A549 (cell line): ENCODE data around the gene NDUFAF2. TPM values are rescaled to one million over a fixed set of nuclear protein-coding genes. Genes with fewer than 3 reads are reported as not detected.

Experiments used
- ATAC-seq, 2 experiments: fragments of 200-7000 bp in 1 of 2; fragments of >200 bp in 1 of 2; cut with Nextera tagmentation in 1 of 2; cut with Tn5 transposase in 1 of 2; 3 replicates each; pipeline versions ENCODE4 v1.8.0 to v1.9.1; 2018 to 2020; ENCODE audit warnings: mild to moderate bottlenecking in 1 of 2, moderate library complexity in 1 of 2
- CTCF ChIA-PET: fragments of 300-600 bp; sonication (Branson Sonifier 250); formaldehyde crosslinking; extraction: SDS; loops from one replicate; lab custom pipeline; 2021; ENCODE audit warnings: antibody characterized with exemption, inconsistent platforms; lab: Yijun Ruan, JAX
- POLR2A ChIA-PET: fragments of 350-600 bp; formaldehyde crosslinking; extraction: SDS; loops from one replicate; lab custom pipeline; 2021; ENCODE audit warnings: antibody characterized with exemption, inconsistent platforms; lab: Yijun Ruan, JAX
- DNase-seq, 2 experiments: peaks; one replicate each; pipeline versions ENCODE4 v3.0.0 to v3.0.0-alpha.2; 2011 to 2016; ENCODE audit warnings: low read depth in 1 of 2, low spot score in 1 of 2
- FAIRE-seq: peaks from 2 replicates; lab custom pipeline; 2011; peaks lifted over from hg19 to GRCh38; lab: Jason Lieb, UNC
- H3K27ac ChIP-seq, 2 experiments: fragments of >200 bp; sonication (Bioruptor Twin); formaldehyde crosslinking; 3 replicates each; pipeline ENCODE4 v1.5.1; 2016 to 2017
- H3K4me1 ChIP-seq: fragments of >200 bp; sonication (Bioruptor Twin); formaldehyde crosslinking; 3 replicates; pipeline ENCODE4 v1.6.1; 2016
- H3K4me2 ChIP-seq: fragments of >200 bp; sonication (Bioruptor Twin); formaldehyde crosslinking; 3 replicates; pipeline ENCODE4 v1.6.1; 2016
- H3K4me3 ChIP-seq: fragments of >200 bp; sonication (Bioruptor Twin); formaldehyde crosslinking; 3 replicates; pipeline ENCODE4 v1.5.1; 2016
- H3K9me3 ChIP-seq: fragments of >200 bp; sonication (Bioruptor Twin); formaldehyde crosslinking; 3 replicates; pipeline ENCODE4 v1.6.1; 2016
- BCL3 ChIP-seq: fragments of >200 bp; sonication (Bioruptor Twin); formaldehyde crosslinking; IDR thresholded peaks from 3 replicates; pipeline ENCODE4 v1.6.1; 2016
- CHD2 ChIP-seq: fragments of 150-350 bp; IDR thresholded peaks from 2 replicates; pipeline ENCODE4 v1.6.1; 2014; ENCODE audit warnings: low read length; ENCODE audit not compliant: partially characterized antibody
- CHD4 ChIP-seq: fragments of 200-600 bp; sonication (generic); IDR thresholded peaks from 2 replicates; pipeline ENCODE4 v1.6.1; 2016; ENCODE audit warnings: antibody characterized with exemption, mild to moderate bottlenecking, borderline replicate concordance
- E2F6 ChIP-seq: IDR thresholded peaks from 2 replicates; pipeline ENCODE4 v1.6.1; 2012; ENCODE audit warnings: low read depth, borderline replicate concordance
- FOSL2 ChIP-seq, 2 experiments: fragments of 450-650 bp in 1 of 2; fragments of >200 bp in 1 of 2; sonication (Bioruptor Twin) in 1 of 2; formaldehyde crosslinking; IDR thresholded peaks; 2 replicates each; pipeline versions ENCODE4 v1.5.0 to v1.6.1; 2016 to 2020; ENCODE audit warnings: mild to moderate bottlenecking in 1 of 2, moderate library complexity in 1 of 2
- FOXS1 ChIP-seq: fragments of 250-450 bp; sonication (Bioruptor Pico); IDR thresholded peaks from 2 replicates; pipeline ENCODE4 v1.5.0; 2020; ENCODE audit warnings: mild to moderate bottlenecking, moderate library complexity
- HDAC2 ChIP-seq: fragments of 200-600 bp; sonication (generic); IDR thresholded peaks from 2 replicates; pipeline ENCODE4 v1.6.1; 2016
- HES2 ChIP-seq: fragments of >200 bp; sonication (Bioruptor Twin); formaldehyde crosslinking; IDR thresholded peaks from 2 replicates; pipeline ENCODE4 v1.6.1; 2016
- HEYL ChIP-seq: fragments of 250-450 bp; sonication (Bioruptor Pico); IDR thresholded peaks from 2 replicates; pipeline ENCODE4 v1.8.0; 2021; ENCODE audit warnings: mild to moderate bottlenecking, moderate library complexity
- HOXB5 ChIP-seq: fragments of 250-450 bp; sonication (Bioruptor Pico); IDR thresholded peaks from 2 replicates; pipeline ENCODE4 v1.5.0; 2020; ENCODE audit warnings: mild to moderate bottlenecking, moderate library complexity
- MAZ ChIP-seq: fragments of 150-350 bp; IDR thresholded peaks from 2 replicates; pipeline ENCODE4 v1.6.1; 2014; ENCODE audit warnings: antibody characterized with exemption, low read depth, low read length, borderline replicate concordance
- NFE2L2 ChIP-seq: fragments of 150-350 bp; conservative IDR thresholded peaks from 2 replicates; pipeline ENCODE4 v1.6.1; 2014; ENCODE audit warnings: low read length
- PHF8 ChIP-seq: fragments of 200-600 bp; sonication (generic); IDR thresholded peaks from 2 replicates; pipeline ENCODE4 v1.6.1; 2016; ENCODE audit warnings: low read depth, mild to moderate bottlenecking, antibody characterized with exemption, moderate library complexity, borderline replicate concordance
- RAD21 ChIP-seq, 2 experiments: fragments of >200 bp in 1 of 2; sonication (Bioruptor Twin) in 1 of 2; formaldehyde crosslinking in 1 of 2; IDR thresholded peaks in 1 of 2; conservative IDR thresholded peaks in 1 of 2; 2 replicates in 1 of 2; 3 replicates in 1 of 2; pipeline ENCODE4 v1.6.1; 2012 to 2018; ENCODE audit warnings: inconsistent platforms in 1 of 2
- RARB ChIP-seq: fragments of 250-450 bp; sonication (Bioruptor Pico); IDR thresholded peaks from 2 replicates; pipeline ENCODE4 v1.8.0; 2021; ENCODE audit warnings: mild to moderate bottlenecking, moderate library complexity
- RCOR1 ChIP-seq: fragments of 150-350 bp; IDR thresholded peaks from 2 replicates; pipeline ENCODE4 v1.6.1; 2014; ENCODE audit warnings: antibody characterized with exemption, low read length, low read depth
- SMC3 ChIP-seq: fragments of >200 bp; sonication (Bioruptor Twin); formaldehyde crosslinking; IDR thresholded peaks from 3 replicates; pipeline ENCODE4 v1.6.1; 2018; ENCODE audit warnings: inconsistent platforms
- TFCP2L1 ChIP-seq: fragments of 250-450 bp; sonication (Bioruptor Pico); IDR thresholded peaks from 2 replicates; pipeline ENCODE4 v1.5.0; 2021; ENCODE audit warnings: mild to moderate bottlenecking
- TP53 ChIP-seq: fragments of 250-450 bp; sonication (Bioruptor Pico); IDR thresholded peaks from 2 replicates; pipeline ENCODE4 v1.5.0; 2021; ENCODE audit warnings: mild to moderate bottlenecking, moderate library complexity
- ZC3H11A ChIP-seq: fragments of 450-650 bp; IDR thresholded peaks from 2 replicates; pipeline ENCODE4 v1.6.1; 2014; ENCODE audit warnings: antibody characterized with exemption, mild to moderate bottlenecking
- ZFP36 ChIP-seq: fragments of 450-650 bp; IDR thresholded peaks from 2 replicates; pipeline ENCODE4 v1.6.1; 2014; ENCODE audit warnings: borderline replicate concordance; ENCODE audit not compliant: partially characterized antibody
- ZSCAN20 ChIP-seq: fragments of 250-450 bp; sonication (Bioruptor Pico); IDR thresholded peaks from 2 replicates; pipeline ENCODE4 v1.8.0; 2022; ENCODE audit warnings: mild to moderate bottlenecking, moderate library complexity
- WGBS: methylation state at CpG from one replicate; pipeline ENCODE4 v1.1.6; 2017; ENCODE audit errors: missing lambda C conversion rate; 5-methylcytosine and 5-hydroxymethylcytosine counted together
- polyA plus RNA-seq, 4 experiments: library from polyadenylated mRNA; depleted of rRNA in 3 of 4; stranded (reverse); fragments of >200 nt; fragmentation: RNase III in 1 of 4; extraction: RNeasy Plus Mini Kit Qiagen cat#74134 plus additional on column Dnase treatment in 1 of 4; gene quantifications; 2 replicates in 3 of 4; 3 replicates in 1 of 4; pipeline ENCODE4 v1.2.3, GENCODE V29; 2011 to 2017
- TF ChIP-seq, protein P1 (sequence below): IDR thresholded peaks from 2 replicates; pipeline ENCODE4 v1.6.1; 2012
- TF ChIP-seq, protein P2 (sequence below): fragments of 200-600 bp; sonication (generic); IDR thresholded peaks from 2 replicates; pipeline ENCODE4 v1.6.1; 2016; ENCODE audit warnings: antibody characterized with exemption, mild to moderate bottlenecking, moderate library complexity
- TF ChIP-seq, protein P3 (sequence below): fragments of 450-650 bp; IDR thresholded peaks from 2 replicates; pipeline ENCODE4 v1.6.1; 2014; ENCODE audit warnings: antibody characterized with exemption
- TF ChIP-seq, protein P4 (sequence below): fragments of 250-450 bp; sonication (Bioruptor Pico); IDR thresholded peaks from 2 replicates; pipeline ENCODE4 v1.5.0; 2021; ENCODE audit warnings: mild to moderate bottlenecking, moderate library complexity, borderline replicate concordance

The NDUFAF2 gene
- polyA plus RNA-seq, 2 of the 4 experiments (the other 2 are of a cell fraction): 66.1 to 83.7 TPM

GRCh38 chr5:61026004-61026403 lies 81.0 kb downstream of the NDUFAF2 start:
- Histone ChIP-seq H3K4me1 (0 out of 3 replicates have a peak, but pooled peaks cover 6% of the 10 kb centered on the region), H3K27ac (no peak overlapping the region), H3K9me3 (no peaks in the 10 kb centered on the region), H3K4me3 (no peak overlapping the region), H3K4me2 (no peak overlapping the region)
- ChIA-PET CTCF (no interaction called here), POLR2A (no interaction called here)
- no peak for TF ChIP-seq PHF8
- TF ChIP-seq NFE2L2: no peak
- TF ChIP-seq, protein P1, sequence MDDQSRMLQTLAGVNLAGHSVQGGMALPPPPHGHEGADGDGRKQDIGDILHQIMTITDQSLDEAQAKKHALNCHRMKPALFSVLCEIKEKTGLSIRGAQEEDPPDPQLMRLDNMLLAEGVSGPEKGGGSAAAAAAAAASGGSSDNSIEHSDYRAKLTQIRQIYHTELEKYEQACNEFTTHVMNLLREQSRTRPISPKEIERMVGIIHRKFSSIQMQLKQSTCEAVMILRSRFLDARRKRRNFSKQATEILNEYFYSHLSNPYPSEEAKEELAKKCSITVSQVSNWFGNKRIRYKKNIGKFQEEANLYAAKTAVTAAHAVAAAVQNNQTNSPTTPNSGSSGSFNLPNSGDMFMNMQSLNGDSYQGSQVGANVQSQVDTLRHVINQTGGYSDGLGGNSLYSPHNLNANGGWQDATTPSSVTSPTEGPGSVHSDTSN: no peak
- TF ChIP-seq ZFP36: no peak
- no peak for TF ChIP-seq HES2
- no peak for TF ChIP-seq MAZ
- no peak for TF ChIP-seq E2F6
- TF ChIP-seq, protein P2, sequence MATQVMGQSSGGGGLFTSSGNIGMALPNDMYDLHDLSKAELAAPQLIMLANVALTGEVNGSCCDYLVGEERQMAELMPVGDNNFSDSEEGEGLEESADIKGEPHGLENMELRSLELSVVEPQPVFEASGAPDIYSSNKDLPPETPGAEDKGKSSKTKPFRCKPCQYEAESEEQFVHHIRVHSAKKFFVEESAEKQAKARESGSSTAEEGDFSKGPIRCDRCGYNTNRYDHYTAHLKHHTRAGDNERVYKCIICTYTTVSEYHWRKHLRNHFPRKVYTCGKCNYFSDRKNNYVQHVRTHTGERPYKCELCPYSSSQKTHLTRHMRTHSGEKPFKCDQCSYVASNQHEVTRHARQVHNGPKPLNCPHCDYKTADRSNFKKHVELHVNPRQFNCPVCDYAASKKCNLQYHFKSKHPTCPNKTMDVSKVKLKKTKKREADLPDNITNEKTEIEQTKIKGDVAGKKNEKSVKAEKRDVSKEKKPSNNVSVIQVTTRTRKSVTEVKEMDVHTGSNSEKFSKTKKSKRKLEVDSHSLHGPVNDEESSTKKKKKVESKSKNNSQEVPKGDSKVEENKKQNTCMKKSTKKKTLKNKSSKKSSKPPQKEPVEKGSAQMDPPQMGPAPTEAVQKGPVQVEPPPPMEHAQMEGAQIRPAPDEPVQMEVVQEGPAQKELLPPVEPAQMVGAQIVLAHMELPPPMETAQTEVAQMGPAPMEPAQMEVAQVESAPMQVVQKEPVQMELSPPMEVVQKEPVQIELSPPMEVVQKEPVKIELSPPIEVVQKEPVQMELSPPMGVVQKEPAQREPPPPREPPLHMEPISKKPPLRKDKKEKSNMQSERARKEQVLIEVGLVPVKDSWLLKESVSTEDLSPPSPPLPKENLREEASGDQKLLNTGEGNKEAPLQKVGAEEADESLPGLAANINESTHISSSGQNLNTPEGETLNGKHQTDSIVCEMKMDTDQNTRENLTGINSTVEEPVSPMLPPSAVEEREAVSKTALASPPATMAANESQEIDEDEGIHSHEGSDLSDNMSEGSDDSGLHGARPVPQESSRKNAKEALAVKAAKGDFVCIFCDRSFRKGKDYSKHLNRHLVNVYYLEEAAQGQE: no peak
- no peak for TF ChIP-seq RAD21 (conservative IDR thresholded peaks at IDR 0.05 in 1 of 2, IDR thresholded peaks at IDR 0.05 in 1 of 2)
- TF ChIP-seq TP53 (CRISPR knock-in tag): no peak
- no peak for TF ChIP-seq ZC3H11A
- TF ChIP-seq HDAC2: no peak
- no peak for TF ChIP-seq CHD2
- no peak for TF ChIP-seq HOXB5
- no peak for TF ChIP-seq SMC3
- TF ChIP-seq, protein P3, sequence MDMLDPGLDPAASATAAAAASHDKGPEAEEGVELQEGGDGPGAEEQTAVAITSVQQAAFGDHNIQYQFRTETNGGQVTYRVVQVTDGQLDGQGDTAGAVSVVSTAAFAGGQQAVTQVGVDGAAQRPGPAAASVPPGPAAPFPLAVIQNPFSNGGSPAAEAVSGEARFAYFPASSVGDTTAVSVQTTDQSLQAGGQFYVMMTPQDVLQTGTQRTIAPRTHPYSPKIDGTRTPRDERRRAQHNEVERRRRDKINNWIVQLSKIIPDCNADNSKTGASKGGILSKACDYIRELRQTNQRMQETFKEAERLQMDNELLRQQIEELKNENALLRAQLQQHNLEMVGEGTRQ: no peak
- TF ChIP-seq HEYL (CRISPR knock-in tag): no peak
- no peak for TF ChIP-seq FOXS1 (CRISPR knock-in tag)
- TF ChIP-seq, protein P4, sequence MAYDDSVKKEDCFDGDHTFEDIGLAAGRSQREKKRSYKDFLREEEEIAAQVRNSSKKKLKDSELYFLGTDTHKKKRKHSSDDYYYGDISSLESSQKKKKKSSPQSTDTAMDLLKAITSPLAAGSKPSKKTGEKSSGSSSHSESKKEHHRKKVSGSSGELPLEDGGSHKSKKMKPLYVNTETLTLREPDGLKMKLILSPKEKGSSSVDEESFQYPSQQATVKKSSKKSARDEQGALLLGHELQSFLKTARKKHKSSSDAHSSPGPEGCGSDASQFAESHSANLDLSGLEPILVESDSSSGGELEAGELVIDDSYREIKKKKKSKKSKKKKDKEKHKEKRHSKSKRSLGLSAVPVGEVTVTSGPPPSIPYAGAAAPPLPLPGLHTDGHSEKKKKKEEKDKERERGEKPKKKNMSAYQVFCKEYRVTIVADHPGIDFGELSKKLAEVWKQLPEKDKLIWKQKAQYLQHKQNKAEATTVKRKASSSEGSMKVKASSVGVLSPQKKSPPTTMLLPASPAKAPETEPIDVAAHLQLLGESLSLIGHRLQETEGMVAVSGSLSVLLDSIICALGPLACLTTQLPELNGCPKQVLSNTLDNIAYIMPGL (CRISPR knock-in tag): no peak
- FAIRE-seq: no peak
- no peak for DNase-seq
- 45% methylated on average over 2 of the region's 2 CpGs for WGBS
- ATAC-seq: no peak

- Histone ChIP-seq H3K9me3 (no peaks in the 10 kb centered on the region), H3K4me3 (no peak overlapping the region), H3K4me2 (no peak overlapping the region), H3K4me1 (0 out of 3 replicates have a peak, but pooled peaks cover 3% of the 10 kb centered on the region), H3K27ac (no peak overlapping the region)
- POLR2A ChIA-PET: no interaction called here
- 71% methylated on average over 1 of the region's 1 CpG for WGBS
- CTCF ChIA-PET: no interaction called here
- DNase-seq (no peak), FAIRE-seq (no peak), ATAC-seq (no peak)
- TF ChIP-seq ZFP36 (no peak), RCOR1 (no peak), BCL3 (no peak), NFE2L2 (no peak), HOXB5 (no peak), FOSL2 (IDR thresholded peaks at IDR 0.05) (no peak), FOSL2 (CRISPR knock-in tag; IDR thresholded peaks at IDR 0.05) (no peak), CHD2 (no peak), CHD4 (no peak), TFCP2L1 (no peak), ZSCAN20 (CRISPR knock-in tag) (no peak), TP53 (CRISPR knock-in tag) (no peak), HDAC2 (no peak), RARB (CRISPR knock-in tag) (no peak)
- TF ChIP-seq, protein P1: no peak
These were observed 83.4 kb downstream of the NDUFAF2 start for GRCh38 chr5:61028382-61028781.
